HG02852 (cell line): ENCODE results near the gene BAK1.
A peak's percentile ranks its signal among the peaks of the same experiment; 100 is the strongest.

ENCODE experiments used
- ATAC-seq: cut with Tn5 transposase; IDR thresholded peaks from one replicate; pipeline ENCODE4 v1.9.1; 2021; ENCODE audit warnings: mild to moderate bottlenecking, moderate library complexity; ENCODE audit not compliant: unreplicated experiment

BAK1 gene

GRCh38 chr6:33588894-33589293 is 8.8 kb upstream of the BAK1 start:
- ATAC-seq, result no peak

- ATAC-seq, result no peak
Observed at GRCh38 chr6:33587529-33587928, 7.5 kb upstream of the BAK1 start.

GRCh38 chr6:33586108-33586640 is 6.1 kb upstream of the BAK1 start:
- ATAC-seq, result no peak

GRCh38 chr6:33585403-33586107 is 5.5 kb upstream of the BAK1 start:
- peak; percentile 59 for ATAC-seq

- no peak for ATAC-seq
Observed at GRCh38 chr6:33584700-33585402, 4.8 kb upstream of the BAK1 start.

- ATAC-seq, result no peak
Observed at GRCh38 chr6:33583591-33584155, 3.6 kb upstream of the BAK1 start.

GRCh38 chr6:33581186-33581585 is 1.1 kb upstream of the BAK1 start:
- no peak for ATAC-seq

GRCh38 chr6:33578588-33579011 is 1.5 kb downstream of the BAK1 start:
- no peak for ATAC-seq

GRCh38 chr6:33578164-33578563 is 1.9 kb downstream of the BAK1 start:
- no peak for ATAC-seq

GRCh38 chr6:33577718-33578117 is 2.4 kb downstream of the BAK1 start:
- ATAC-seq, result no peak

GRCh38 chr6:33577106-33577535 is 3.0 kb downstream of the BAK1 start:
- no peak for ATAC-seq

- ATAC-seq, result no peak
Observed at GRCh38 chr6:33576668-33577067, 3.4 kb downstream of the BAK1 start.

GRCh38 chr6:33575211-33575610 is 4.9 kb downstream of the BAK1 start:
- ATAC-seq, result no peak

- ATAC-seq, result no peak
Observed at GRCh38 chr6:33571637-33572316, 8.3 kb downstream of the BAK1 start.

- peak; percentile 83 for ATAC-seq
Observed at GRCh38 chr6:33570806-33571636, 9.1 kb downstream of the BAK1 start.

GRCh38 chr6:33568826-33569570 is 11.1 kb downstream of the BAK1 start:
- no peak for ATAC-seq

- ATAC-seq, result no peak
Observed at GRCh38 chr6:33567836-33568235, 12.2 kb downstream of the BAK1 start.

GRCh38 chr6:33566182-33567084 is 13.6 kb downstream of the BAK1 start:
- ATAC-seq, result no peak

- no peak for ATAC-seq
Observed at GRCh38 chr6:33558801-33559200, 21.3 kb downstream of the BAK1 start.
